GM12864 (cell line): ENCODE data around the gene TOM1.

Source experiments
- DNase-seq: peaks from one replicate; pipeline ENCODE4 v3.0.0-alpha.2; 2011; ENCODE audit warnings: low read depth
- H3K4me3 ChIP-seq: 2 replicates; pipeline ENCODE4 v1.5.1; 2011; ENCODE audit warnings: mild to moderate bottlenecking, low read depth, low read length, control low read depth
- TF ChIP-seq, protein P1 (sequence below): IDR thresholded peaks from 2 replicates; pipeline ENCODE4 v1.5.1; 2011; ENCODE audit warnings: low read depth, mild to moderate bottlenecking, moderate library complexity, low read length, control low read depth, inconsistent platforms; ENCODE audit errors: missing control alignments

TOM1 gene

DNA sequence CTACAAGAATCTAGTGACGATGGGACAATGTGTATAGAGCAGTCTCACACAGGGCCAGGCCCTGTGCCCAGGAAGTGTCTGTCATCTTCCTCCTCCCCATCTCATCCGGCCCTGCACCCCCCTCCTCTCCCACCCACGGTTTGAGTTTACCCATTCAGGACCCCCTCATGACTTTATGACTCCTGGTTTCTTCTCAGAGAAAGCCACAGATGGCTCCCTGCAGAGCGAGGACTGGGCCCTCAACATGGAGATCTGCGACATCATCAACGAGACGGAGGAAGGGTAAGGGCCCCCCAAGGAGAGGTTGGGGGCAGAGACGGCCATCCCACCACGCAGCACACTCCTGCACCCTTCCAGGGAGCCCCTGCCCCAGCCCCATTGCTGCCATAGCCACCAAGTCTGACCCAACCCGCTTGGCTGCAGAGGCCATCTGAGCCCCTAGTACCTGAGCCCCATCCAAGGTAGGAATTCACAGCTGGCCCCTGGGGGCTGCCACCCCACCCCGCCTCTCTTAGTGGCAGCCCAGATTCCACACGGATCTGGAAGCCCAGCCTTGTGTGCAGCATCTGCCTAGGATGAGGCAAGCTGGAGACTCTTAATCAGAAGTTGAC lies 18.1 kb downstream of the TOM1 start:
- H3K4me3 ChIP-seq = no peak overlapping the region
- TF ChIP-seq, protein P1, sequence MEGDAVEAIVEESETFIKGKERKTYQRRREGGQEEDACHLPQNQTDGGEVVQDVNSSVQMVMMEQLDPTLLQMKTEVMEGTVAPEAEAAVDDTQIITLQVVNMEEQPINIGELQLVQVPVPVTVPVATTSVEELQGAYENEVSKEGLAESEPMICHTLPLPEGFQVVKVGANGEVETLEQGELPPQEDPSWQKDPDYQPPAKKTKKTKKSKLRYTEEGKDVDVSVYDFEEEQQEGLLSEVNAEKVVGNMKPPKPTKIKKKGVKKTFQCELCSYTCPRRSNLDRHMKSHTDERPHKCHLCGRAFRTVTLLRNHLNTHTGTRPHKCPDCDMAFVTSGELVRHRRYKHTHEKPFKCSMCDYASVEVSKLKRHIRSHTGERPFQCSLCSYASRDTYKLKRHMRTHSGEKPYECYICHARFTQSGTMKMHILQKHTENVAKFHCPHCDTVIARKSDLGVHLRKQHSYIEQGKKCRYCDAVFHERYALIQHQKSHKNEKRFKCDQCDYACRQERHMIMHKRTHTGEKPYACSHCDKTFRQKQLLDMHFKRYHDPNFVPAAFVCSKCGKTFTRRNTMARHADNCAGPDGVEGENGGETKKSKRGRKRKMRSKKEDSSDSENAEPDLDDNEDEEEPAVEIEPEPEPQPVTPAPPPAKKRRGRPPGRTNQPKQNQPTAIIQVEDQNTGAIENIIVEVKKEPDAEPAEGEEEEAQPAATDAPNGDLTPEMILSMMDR = no peak
- DNase-seq = no peak

DNA sequence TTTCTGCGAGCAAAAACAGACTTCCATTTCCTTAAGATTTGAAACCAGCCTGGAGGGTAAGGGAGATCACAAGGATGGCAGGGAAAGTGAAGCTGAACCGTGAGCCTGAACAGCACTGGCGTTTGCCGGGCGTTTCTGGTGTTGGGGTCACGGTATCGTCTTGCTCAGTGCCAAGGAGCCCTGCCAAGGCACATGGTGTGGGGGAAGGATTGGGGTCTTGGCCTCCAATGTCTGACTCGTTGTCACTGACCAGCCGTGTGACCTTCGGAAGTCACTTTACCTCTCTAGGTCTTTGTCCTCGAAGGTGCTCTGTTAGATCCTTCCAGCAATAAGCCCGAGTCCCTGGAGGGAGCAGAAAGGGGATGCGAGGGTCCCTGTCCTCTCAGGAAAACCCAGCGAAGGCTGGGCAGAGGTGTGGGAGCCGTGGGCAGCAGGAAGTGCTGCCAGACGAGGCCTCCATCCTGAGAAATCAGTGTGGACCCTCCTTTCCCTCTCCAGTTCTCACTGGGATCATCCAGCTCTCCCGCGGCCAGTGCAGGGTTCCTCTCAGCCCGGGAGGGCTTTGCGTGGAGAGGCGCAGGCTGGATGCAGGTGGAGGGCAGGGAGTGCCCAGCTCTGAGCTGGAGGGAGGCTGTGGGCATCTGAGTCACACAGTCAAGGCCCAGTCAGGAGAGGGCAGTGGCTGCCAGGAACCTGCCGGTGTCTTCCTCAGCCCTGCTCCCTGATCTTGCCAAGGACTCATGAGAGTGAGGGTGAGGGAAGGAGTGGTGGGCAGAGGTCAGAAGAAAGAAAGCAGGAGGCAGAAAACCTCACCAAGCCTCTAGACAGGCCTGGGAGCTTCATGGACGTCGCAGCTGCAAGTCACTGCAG lies 18.9 kb downstream of the TOM1 start:
- TF ChIP-seq, protein P1 = no peak
- no peak for DNase-seq
- no peak overlapping the region for H3K4me3 ChIP-seq

DNA sequence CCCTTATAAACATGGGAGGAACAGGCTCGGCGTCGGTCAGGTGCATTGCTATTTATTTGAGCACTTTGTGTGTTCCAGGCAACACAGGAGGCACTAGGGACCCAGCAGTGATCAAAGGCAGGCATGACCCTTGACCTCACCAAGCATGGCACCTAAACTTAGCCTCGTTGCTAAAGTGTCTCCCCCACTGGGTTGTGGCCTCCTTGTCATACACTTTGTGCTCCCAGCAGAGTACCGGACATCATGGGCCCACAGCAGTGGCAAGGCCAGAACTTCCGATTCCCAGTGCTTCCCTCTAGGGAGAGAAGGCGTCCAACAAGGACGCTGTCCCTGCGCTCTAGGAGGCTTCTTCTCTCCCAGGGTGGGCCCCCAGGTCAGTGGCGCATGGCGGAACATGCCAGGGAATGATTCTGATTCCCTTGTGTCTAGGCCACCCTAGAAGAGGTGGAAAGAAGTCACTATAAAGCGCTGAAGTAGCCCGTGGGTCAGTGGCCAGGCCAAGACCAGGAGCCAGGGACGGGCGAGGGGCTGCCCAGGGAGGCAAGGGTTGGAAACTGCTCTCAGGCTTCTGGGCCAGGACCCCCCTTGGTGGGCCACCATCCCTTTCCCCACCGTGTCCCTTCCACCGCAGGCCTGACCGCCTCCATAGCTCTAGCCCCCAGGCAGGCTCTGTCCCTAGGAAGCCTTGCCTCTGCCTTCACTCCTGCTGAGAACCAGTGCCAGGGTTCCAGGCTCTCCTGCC lies 19.7 kb downstream of the TOM1 start:
- DNase-seq = no peak
- H3K4me3 ChIP-seq = no peak overlapping the region
- TF ChIP-seq, protein P1 = no peak

- TF ChIP-seq, protein P1 = no peak
- no peak overlapping the region for H3K4me3 ChIP-seq
- no peak for DNase-seq
These were observed 22.4 kb downstream of the TOM1 start for GRCh38 chr22:35322126-35322525.

DNA sequence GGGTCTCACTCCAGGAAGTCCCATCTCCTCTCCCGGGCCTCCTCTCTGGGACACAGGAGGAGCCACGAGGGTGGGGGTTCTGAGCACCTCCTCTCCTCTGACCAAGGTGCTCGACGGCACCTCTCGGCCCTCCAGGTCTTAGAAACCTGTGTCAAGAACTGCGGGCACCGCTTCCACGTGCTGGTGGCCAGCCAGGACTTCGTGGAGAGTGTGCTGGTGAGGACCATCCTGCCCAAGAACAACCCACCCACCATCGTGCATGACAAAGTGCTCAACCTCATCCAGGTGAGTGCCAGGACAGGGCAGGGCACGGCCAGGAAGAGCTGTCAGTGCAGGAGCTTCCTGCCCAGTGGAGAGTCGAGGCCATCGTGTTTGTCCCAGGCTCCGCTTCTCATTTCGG lies 23.2 kb downstream of the TOM1 start:
- DNase-seq = no peak
- TF ChIP-seq, protein P1 = no peak
- H3K4me3 ChIP-seq = no peak overlapping the region

DNA sequence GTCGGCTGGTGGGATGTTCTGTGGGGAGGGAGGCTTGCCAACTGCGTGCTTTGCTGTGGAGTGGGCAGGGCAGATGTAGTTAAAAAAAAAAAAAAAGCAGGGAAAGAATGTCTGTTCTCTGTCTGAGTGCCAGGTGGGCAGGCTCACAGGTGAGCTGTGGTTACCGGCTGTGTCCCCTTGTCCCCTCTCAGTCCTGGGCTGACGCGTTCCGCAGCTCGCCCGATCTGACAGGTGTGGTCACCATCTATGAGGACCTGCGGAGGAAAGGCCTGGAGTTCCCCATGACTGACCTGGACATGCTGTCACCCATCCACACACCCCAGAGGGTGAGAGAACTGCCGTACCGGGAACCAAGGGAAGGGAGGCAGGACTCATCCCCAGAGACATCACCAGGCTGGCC lies 23.6 kb downstream of the TOM1 start:
- TF ChIP-seq, protein P1 = no peak
- no peak for DNase-seq
- H3K4me3 ChIP-seq = no peak overlapping the region
